Smooth muscle cell (in vitro differentiated cells): Measurements from ENCODE around the gene KRTAP5-3. TPM values are rescaled to one million over a fixed set of nuclear protein-coding genes. Genes with fewer than 3 reads are reported as not detected.

Experiments used
- DNase-seq: peaks from one replicate; lab custom pipeline; 2025; ENCODE audit not compliant: unreplicated experiment; lab: John Stamatoyannopoulos, UW
- H2AFZ ChIP-seq: fragments of 200-600 bp; sonication (generic); 2 replicates; pipeline ENCODE4 v1.6.0; 2016; ENCODE audit warnings: antibody characterized with exemption, low read depth, mild to moderate bottlenecking
- H3F3A ChIP-seq: fragments of 200-600 bp; sonication (generic); 2 replicates; pipeline ENCODE4 v1.6.0; 2017; ENCODE audit warnings: antibody characterized with exemption, low read depth
- H3K27ac ChIP-seq: fragments of 200-600 bp; sonication (generic); 2 replicates; pipeline ENCODE4 v1.5.1; 2016; ENCODE audit warnings: low read depth, mild to moderate bottlenecking
- H3K27me3 ChIP-seq: fragments of 200-600 bp; sonication (generic); 2 replicates; pipeline ENCODE4 v1.6.1; 2016; ENCODE audit warnings: low read depth, mild to moderate bottlenecking
- H3K36me3 ChIP-seq: fragments of 200-600 bp; sonication (generic); 2 replicates; pipeline ENCODE4 v1.5.1; 2016; ENCODE audit warnings: low read depth
- H3K4me1 ChIP-seq: fragments of 200-600 bp; sonication (generic); 2 replicates; pipeline ENCODE4 v1.5.1; 2016; ENCODE audit warnings: low read depth
- H3K4me2 ChIP-seq: fragments of 200-600 bp; sonication (generic); 2 replicates; pipeline ENCODE4 v1.6.0; 2016; ENCODE audit warnings: mild to moderate bottlenecking
- H3K4me3 ChIP-seq: fragments of 200-600 bp; sonication (generic); 2 replicates; pipeline ENCODE4 v1.5.1; 2016; ENCODE audit warnings: mild to moderate bottlenecking
- H3K79me2 ChIP-seq: fragments of 200-600 bp; sonication (generic); 2 replicates; pipeline ENCODE4 v1.6.0; 2016; ENCODE audit warnings: low read depth, mild to moderate bottlenecking
- H3K9ac ChIP-seq: fragments of 200-600 bp; sonication (generic); 2 replicates; pipeline ENCODE4 v1.6.0; 2016; ENCODE audit warnings: low read depth
- H3K9me3 ChIP-seq: fragments of 200-600 bp; sonication (generic); replicated peaks from 2 replicates; pipeline ENCODE4 v1.5.1; 2016; ENCODE audit warnings: low read depth
- H4K20me1 ChIP-seq: fragments of 200-600 bp; sonication (generic); 2 replicates; pipeline ENCODE4 v1.6.0; 2016; ENCODE audit warnings: low read depth
- CTCF ChIP-seq: fragments of 200-600 bp; sonication (generic); IDR thresholded peaks from 2 replicates; pipeline ENCODE4 v1.5.1; 2017; ENCODE audit warnings: borderline replicate concordance, mild to moderate bottlenecking, antibody characterized with exemption; ENCODE audit not compliant: insufficient read depth, poor library complexity, severe bottlenecking
- WGBS: methylation state at CpG from one replicate; pipeline ENCODE4 v1.1.7; 2016; ENCODE audit warnings: low lambda C conversion rate; 5-methylcytosine and 5-hydroxymethylcytosine counted together
- polyA plus RNA-seq: library from polyadenylated mRNA; unstranded; fragments of >200 nt; fragmentation: Nextera tagmentation; extraction: Ambion mirVana; gene quantifications from 2 replicates; pipeline ENCODE4 v1.2.1, GENCODE V29; 2016
- total RNA-seq: library from RNA; depleted of rRNA; stranded (reverse); fragments of >200 nt; gene quantifications from 2 replicates; pipeline ENCODE4 v1.2.3, GENCODE V29; 2014

KRTAP5-3 gene
- total and polyA plus RNA-seq, 2 experiments from 2014 or later = not detected

GRCh38 chr11:1561955-1562354 lies 46.3 kb downstream of the KRTAP5-3 start:
- peaks cover 85% of the 10 kb centered on the region for H4K20me1 ChIP-seq
- WGBS = 94% methylated on average over 5 of the region's 5 CpGs
- H3K4me2 ChIP-seq = no peak overlapping the region
- H3K27me3 ChIP-seq = no peaks in the 10 kb centered on the region
- H3K79me2 ChIP-seq = no peaks in the 10 kb centered on the region
- H3K4me3 ChIP-seq = no peak overlapping the region
- TF ChIP-seq CTCF = no peak
- no peaks in the 10 kb centered on the region for H3K36me3 ChIP-seq
- H3K4me1 ChIP-seq = peaks cover 11% of the 10 kb centered on the region
- no peak overlapping the region for H2AFZ ChIP-seq
- H3K9ac ChIP-seq = no peak overlapping the region
- no peaks in the 10 kb centered on the region for H3F3A ChIP-seq
- H3K9me3 ChIP-seq = no peaks in the 10 kb centered on the region
- no peak for DNase-seq
- no peak overlapping the region for H3K27ac ChIP-seq

GRCh38 chr11:1561266-1561665 lies 47.0 kb downstream of the KRTAP5-3 start:
- WGBS = 95% methylated on average over 16 of the region's 17 CpGs
- Histone ChIP-seq H3K9me3 (no peaks in the 10 kb centered on the region), H3K9ac (no peak overlapping the region), H3K4me1 (peaks cover 11% of the 10 kb centered on the region), H3F3A (no peaks in the 10 kb centered on the region), H3K4me3 (no peak overlapping the region), H2AFZ (no peak overlapping the region), H3K4me2 (no peak overlapping the region), H3K79me2 (no peaks in the 10 kb centered on the region), H3K27ac (no peak overlapping the region), H3K36me3 (no peaks in the 10 kb centered on the region), H3K27me3 (no peaks in the 10 kb centered on the region), H4K20me1 (peaks cover 79% of the 10 kb centered on the region)
- no peak for DNase-seq
- TF ChIP-seq CTCF = no peak

- no peak overlapping the region for H3K4me3 ChIP-seq
- DNase-seq = no peak
- no peaks in the 10 kb centered on the region for H3K27me3 ChIP-seq
- no peaks in the 10 kb centered on the region for H3K9me3 ChIP-seq
- peaks cover 79% of the 10 kb centered on the region for H4K20me1 ChIP-seq
- no peak overlapping the region for H3K27ac ChIP-seq
- no peaks in the 10 kb centered on the region for H3K36me3 ChIP-seq
- 94% methylated on average over 8 of the region's 8 CpGs for WGBS
- no peaks in the 10 kb centered on the region for H3F3A ChIP-seq
- H3K9ac ChIP-seq = no peak overlapping the region
- no peak for TF ChIP-seq CTCF
- peaks cover 11% of the 10 kb centered on the region for H3K4me1 ChIP-seq
- no peak overlapping the region for H2AFZ ChIP-seq
- no peak overlapping the region for H3K4me2 ChIP-seq
- no peaks in the 10 kb centered on the region for H3K79me2 ChIP-seq
Observed at GRCh38 chr11:1560649-1561251, 47.5 kb downstream of the KRTAP5-3 start.

- no peak overlapping the region for H3K4me3 ChIP-seq
- H3K9me3 ChIP-seq = no peaks in the 10 kb centered on the region
- H3K79me2 ChIP-seq = no peaks in the 10 kb centered on the region
- no peak overlapping the region for H3K9ac ChIP-seq
- WGBS = 90% methylated on average over 15 of the region's 15 CpGs
- DNase-seq = no peak
- H2AFZ ChIP-seq = no peak overlapping the region
- no peak overlapping the region for H3K27ac ChIP-seq
- no peak overlapping the region for H3K4me2 ChIP-seq
- peaks cover 79% of the 10 kb centered on the region for H4K20me1 ChIP-seq
- H3K27me3 ChIP-seq = no peaks in the 10 kb centered on the region
- H3F3A ChIP-seq = no peaks in the 10 kb centered on the region
- H3K4me1 ChIP-seq = peaks cover 11% of the 10 kb centered on the region
- H3K36me3 ChIP-seq = no peaks in the 10 kb centered on the region
- TF ChIP-seq CTCF = no peak
Observed at GRCh38 chr11:1560002-1560648, 48.1 kb downstream of the KRTAP5-3 start.
